SJSA1 (cell line): ENCODE results near the gene SLC16A2. TPM values are rescaled to one million over a fixed set of nuclear protein-coding genes. Genes with fewer than 3 reads are reported as not detected.
A peak's percentile ranks its signal among the peaks of the same experiment; 100 is the strongest.

Experiments used
- DNase-seq, 2 experiments: peaks; one replicate each; pipeline ENCODE4 v3.0.0-alpha.2; 2015 to 2020; ENCODE audit warnings: low spot score in 2 of 2, low read depth in 1 of 2
- H3K27ac ChIP-seq: fragments of 250-450 bp; sonication (Bioruptor Pico); 2 replicates; pipeline ENCODE4 v1.5.1; 2020; ENCODE audit warnings: mild to moderate bottlenecking, moderate library complexity
- H3K27me3 ChIP-seq: fragments of 250-450 bp; sonication (Bioruptor Pico); replicated peaks from 2 replicates; pipeline ENCODE4 v1.5.1; 2020; ENCODE audit warnings: mild to moderate bottlenecking, moderate library complexity
- H3K36me3 ChIP-seq: fragments of 250-450 bp; sonication (Bioruptor Pico); 2 replicates; pipeline ENCODE4 v1.5.1; 2020; ENCODE audit warnings: mild to moderate bottlenecking
- H3K4me1 ChIP-seq: fragments of 250-450 bp; sonication (Bioruptor Pico); replicated peaks from 2 replicates; pipeline ENCODE4 v1.6.1; 2021; ENCODE audit warnings: mild to moderate bottlenecking
- H3K4me3 ChIP-seq: fragments of 250-450 bp; sonication (Bioruptor Pico); 2 replicates; pipeline ENCODE4 v1.5.1; 2020; ENCODE audit warnings: mild to moderate bottlenecking
- H3K9me3 ChIP-seq: fragments of 250-450 bp; sonication (Bioruptor Pico); replicated peaks from 2 replicates; pipeline ENCODE4 v1.5.1; 2020; ENCODE audit warnings: mild to moderate bottlenecking
- total RNA-seq: library from RNA; depleted of rRNA; stranded (reverse); fragments of >200 nt; shearing (Covaris generic); gene quantifications from 2 replicates; pipeline ENCODE4 v1.2.3, GENCODE V29; 2014

SLC16A2 gene
- total RNA-seq, 1 experiment from 2014 or later, result 14.1 TPM

DNA sequence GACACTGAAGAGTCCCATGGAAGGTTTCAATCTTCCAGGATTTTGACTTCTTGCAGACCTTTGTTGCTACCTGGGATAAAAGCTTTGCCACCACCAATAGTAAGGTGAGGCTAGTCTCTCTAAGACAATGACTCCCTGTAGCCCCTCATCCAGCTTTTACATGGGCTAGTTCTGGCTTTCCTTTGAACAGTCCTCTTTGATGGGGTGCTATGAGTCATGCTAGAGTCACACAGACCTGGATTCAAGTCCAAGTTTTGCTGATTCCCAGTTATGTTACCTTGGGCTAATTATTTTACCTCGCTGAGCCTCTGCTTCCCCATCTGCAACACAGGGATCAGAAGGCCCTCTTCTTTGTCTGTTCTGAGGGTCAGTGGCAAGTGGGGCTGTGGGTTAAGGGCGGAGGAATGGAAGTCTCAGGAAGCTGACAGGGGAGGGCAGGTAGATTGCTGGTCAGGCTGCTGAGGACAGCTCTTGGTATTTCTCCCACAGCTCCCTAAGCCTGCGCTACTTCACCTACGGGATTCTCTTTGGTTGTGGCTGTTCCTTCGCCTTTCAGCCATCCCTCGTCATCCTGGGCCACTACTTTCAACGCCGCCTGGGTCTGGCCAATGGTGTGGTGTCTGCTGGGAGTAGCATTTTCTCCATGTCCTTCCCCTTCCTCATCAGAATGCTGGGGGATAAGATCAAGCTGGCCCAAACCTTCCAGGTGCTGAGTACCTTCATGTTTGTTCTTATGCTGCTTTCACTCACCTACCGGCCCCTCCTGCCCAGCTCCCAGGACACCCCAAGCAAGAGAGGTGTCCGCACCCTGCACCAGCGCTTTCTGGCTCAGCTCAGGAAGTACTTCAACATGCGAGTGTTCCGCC, 102.8 kb downstream of the SLC16A2 start:
- Histone ChIP-seq H3K36me3 (no peaks in the 10 kb centered on the region), H3K27me3 (no peaks in the 10 kb centered on the region), H3K4me3 (no peak overlapping the region), H3K27ac (no peak overlapping the region), H3K9me3 (no peaks in the 10 kb centered on the region), H3K4me1 (no peaks in the 10 kb centered on the region)
- no peak for DNase-seq

DNA sequence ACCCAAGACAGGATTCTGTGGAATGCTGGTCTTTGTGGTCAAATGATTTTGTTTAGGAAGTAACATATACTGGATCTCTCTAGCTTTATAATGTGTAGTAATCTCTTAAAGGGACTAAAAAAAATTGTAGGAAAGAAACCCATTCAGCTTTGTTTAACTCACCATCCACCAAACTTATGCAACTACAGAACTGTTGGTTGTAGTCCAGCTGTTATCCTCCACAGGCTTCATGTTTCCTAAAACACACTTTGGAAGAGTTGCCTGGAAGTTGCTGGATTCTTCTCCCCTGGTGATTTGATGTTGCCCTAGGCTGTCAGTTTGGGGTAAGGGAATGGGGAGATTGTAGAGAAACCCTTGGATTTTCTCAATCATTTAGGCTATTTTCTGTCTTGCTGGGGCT, 103.8 kb downstream of the SLC16A2 start:
- DNase-seq, result no peak
- Histone ChIP-seq H3K27ac (no peak overlapping the region), H3K4me1 (no peaks in the 10 kb centered on the region), H3K4me3 (no peak overlapping the region), H3K27me3 (no peaks in the 10 kb centered on the region), H3K9me3 (no peaks in the 10 kb centered on the region), H3K36me3 (no peaks in the 10 kb centered on the region)

DNA sequence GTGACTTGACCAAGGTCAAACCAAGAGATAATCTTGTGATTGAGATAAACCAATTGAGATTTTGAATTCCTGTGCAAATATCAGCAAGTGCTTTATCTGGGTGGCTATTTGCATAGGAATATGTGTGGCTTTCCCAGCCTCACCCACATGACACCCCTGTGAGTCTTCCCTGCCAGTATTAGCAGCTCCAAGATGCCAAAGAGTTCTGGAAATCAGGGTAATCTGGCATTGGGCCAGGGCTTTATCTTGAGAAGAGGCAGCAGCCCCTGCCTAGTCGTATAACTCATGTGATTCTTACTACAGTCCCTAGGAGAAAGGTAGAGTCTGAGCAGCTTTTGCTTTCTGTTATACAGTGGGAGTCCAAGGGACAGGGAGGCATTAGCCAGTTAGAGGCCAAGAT, 105.5 kb downstream of the SLC16A2 start:
- Histone ChIP-seq H3K36me3 (no peaks in the 10 kb centered on the region), H3K27me3 (no peaks in the 10 kb centered on the region), H3K27ac (no peak overlapping the region), H3K4me1 (no peaks in the 10 kb centered on the region), H3K9me3 (no peaks in the 10 kb centered on the region), H3K4me3 (no peak overlapping the region)
- no peak for DNase-seq

DNA sequence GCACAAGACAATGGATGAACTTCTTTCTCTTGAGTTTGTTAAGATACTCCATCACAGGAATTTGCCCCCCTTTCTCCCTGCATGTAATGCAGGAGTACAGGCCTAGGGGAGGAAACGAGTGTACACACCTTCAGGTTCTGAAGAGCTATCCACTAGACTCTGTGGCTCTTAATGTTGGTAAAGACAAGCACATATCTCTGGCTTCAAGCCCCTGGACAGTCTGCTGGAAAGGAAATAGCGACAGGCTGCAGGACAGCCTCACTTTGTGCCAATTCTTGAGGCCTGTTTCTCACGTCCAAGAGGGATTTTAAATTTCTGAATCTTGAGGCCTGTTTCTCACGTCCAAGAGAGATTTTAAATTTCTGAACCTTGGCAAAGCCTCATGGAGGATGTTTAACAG, 106.1 kb downstream of the SLC16A2 start:
- Histone ChIP-seq H3K27me3 (no peaks in the 10 kb centered on the region), H3K9me3 (no peaks in the 10 kb centered on the region), H3K27ac (no peak overlapping the region), H3K4me3 (no peak overlapping the region), H3K36me3 (no peaks in the 10 kb centered on the region), H3K4me1 (no peaks in the 10 kb centered on the region)
- no peak for DNase-seq

DNA sequence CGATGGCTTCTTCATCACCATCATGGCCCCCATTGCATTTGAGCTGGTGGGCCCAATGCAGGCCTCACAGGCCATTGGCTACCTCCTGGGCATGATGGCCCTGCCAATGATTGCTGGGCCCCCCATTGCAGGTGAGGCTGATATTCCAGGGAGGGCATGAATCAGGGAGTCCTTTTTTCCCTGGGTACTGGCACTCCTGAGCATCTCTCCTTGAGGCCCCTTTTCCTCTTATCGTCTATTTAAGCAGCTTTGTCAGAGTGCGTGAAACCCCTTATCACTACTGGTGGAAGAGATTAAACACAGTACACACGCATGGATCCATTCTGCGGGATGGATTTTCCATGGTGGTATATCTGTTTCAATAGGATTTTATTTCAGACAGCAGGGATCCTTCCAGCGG, 108.0 kb downstream of the SLC16A2 start:
- H3K27me3 ChIP-seq, result no peaks in the 10 kb centered on the region
- no peaks in the 10 kb centered on the region for H3K36me3 ChIP-seq
- DNase-seq, result no peak
- no peak overlapping the region for H3K4me3 ChIP-seq
- H3K27ac ChIP-seq, result no peak overlapping the region
- H3K4me1 ChIP-seq, result peaks cover 16% of the 10 kb centered on the region
- H3K9me3 ChIP-seq, result no peaks in the 10 kb centered on the region

DNA sequence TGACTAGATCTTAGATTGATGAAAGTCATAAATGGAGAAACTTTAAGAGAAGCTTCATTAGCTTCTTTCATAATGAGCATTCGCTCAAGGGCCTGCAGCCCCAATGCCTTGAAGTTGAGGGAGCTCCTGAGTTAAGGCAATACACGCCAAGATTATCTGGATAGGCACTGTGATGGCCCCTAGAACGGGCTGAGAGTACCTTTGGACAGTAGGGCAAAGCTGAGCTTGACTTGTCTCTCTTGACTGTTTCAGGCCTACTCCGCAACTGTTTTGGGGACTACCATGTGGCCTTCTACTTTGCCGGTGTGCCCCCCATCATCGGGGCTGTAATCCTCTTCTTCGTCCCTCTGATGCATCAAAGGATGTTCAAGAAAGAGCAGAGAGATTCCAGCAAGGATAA, 109.8 kb downstream of the SLC16A2 start:
- H3K9me3 ChIP-seq, result no peaks in the 10 kb centered on the region
- no peaks in the 10 kb centered on the region for H3K36me3 ChIP-seq
- H3K4me3 ChIP-seq, result no peak overlapping the region
- no peaks in the 10 kb centered on the region for H3K27me3 ChIP-seq
- no peak overlapping the region for H3K27ac ChIP-seq
- H3K4me1 ChIP-seq, result peaks cover 33% of the 10 kb centered on the region
- DNase-seq, result no peak

DNA sequence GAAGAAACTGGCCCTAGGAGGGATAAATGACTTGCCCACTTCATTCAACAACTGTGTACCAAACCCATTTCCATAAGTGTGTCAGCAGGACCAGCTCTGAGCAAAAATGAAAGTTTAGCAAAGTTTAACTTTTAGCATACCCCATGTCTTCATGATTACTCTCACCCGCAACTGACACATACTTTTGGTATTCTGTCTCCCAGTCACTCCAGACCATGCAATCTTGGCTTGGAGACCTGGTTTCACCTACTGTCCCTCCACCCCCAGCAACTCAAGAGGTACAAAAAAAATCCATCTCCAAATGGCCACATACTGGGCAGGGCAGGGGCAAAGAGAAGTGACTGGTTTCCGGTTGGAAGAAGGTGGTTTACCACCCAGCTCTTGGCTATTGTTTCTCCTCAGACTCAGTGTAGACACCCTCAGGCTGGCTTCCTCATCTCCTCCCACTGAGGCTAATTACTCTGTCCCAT, 113.3 kb downstream of the SLC16A2 start:
- DNase-seq, result peak; percentile 83 to 87
- no peaks in the 10 kb centered on the region for H3K36me3 ChIP-seq
- no peaks in the 10 kb centered on the region for H3K9me3 ChIP-seq
- H3K4me1 ChIP-seq, result peaks cover 43% of the 10 kb centered on the region
- peak overlapping the region; percentile 90 for H3K27ac ChIP-seq
- no peaks in the 10 kb centered on the region for H3K27me3 ChIP-seq
- H3K4me3 ChIP-seq, result no peak overlapping the region

DNA sequence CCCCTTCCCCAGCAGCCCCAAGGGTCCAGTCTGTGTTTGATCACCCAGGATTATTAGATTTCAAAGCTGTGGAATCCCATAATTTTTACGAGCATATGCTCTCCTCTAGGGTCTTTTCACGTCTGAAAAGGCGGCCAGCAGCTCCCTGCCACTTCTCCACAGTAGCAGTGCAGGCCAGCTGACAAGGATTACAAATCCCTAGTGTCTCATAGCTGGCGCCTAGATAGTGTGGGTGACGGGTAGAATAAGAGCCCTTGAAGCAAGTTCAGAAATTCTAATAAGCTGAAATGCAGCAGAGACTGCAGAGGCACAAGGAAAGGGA, 113.8 kb downstream of the SLC16A2 start:
- H3K36me3 ChIP-seq, result no peaks in the 10 kb centered on the region
- peak overlapping the region; percentile 90 for H3K27ac ChIP-seq
- peaks cover 43% of the 10 kb centered on the region for H3K4me1 ChIP-seq
- DNase-seq, result peak; percentile 45 to 60
- peak overlapping the region; percentile 39 for H3K4me3 ChIP-seq
- no peaks in the 10 kb centered on the region for H3K9me3 ChIP-seq
- H3K27me3 ChIP-seq, result no peaks in the 10 kb centered on the region

DNA sequence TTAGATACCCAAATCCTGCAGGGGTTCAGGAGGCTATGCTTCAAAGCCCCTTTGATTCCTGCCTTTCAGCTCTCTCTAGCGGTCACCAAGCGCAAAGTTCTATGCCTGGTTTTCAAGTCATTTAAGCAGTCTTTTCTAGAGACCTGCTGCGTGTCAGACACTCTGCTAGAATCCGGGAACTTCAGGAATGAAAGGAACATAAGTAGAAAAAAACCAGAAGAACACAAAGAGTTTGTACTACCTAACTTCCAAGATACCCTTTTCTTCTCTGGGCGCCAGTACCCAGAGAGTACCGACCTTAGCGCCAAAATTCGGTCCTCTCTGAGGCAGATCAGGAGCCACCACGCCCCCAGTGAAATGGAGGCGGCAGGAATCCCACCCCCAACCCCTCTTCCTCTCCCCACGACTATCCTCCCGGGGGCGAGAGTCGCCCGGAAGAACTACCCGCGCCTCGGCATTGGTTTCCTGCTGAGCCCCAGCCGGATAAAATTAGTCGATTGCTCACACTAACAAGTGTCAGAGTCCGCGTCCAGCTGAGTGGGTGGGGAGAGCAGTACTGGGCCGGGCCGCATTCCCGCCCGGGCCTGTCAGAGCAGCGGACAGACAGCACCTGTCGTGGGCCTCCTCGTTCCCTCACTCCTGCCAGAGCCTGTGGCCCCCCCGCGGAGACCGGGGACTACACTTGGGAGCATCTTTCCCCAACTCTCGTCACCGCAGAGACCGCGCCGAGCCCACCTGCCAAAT, 114.3 kb downstream of the SLC16A2 start:
- peak in 1 of 2 experiments; percentile 63 for DNase-seq
- H3K4me1 ChIP-seq, result peaks cover 43% of the 10 kb centered on the region
- peak overlapping the region; percentile 90 for H3K27ac ChIP-seq
- no peaks in the 10 kb centered on the region for H3K27me3 ChIP-seq
- no peaks in the 10 kb centered on the region for H3K36me3 ChIP-seq
- H3K4me3 ChIP-seq, result peak overlapping the region; percentile 39
- H3K9me3 ChIP-seq, result no peaks in the 10 kb centered on the region

DNA sequence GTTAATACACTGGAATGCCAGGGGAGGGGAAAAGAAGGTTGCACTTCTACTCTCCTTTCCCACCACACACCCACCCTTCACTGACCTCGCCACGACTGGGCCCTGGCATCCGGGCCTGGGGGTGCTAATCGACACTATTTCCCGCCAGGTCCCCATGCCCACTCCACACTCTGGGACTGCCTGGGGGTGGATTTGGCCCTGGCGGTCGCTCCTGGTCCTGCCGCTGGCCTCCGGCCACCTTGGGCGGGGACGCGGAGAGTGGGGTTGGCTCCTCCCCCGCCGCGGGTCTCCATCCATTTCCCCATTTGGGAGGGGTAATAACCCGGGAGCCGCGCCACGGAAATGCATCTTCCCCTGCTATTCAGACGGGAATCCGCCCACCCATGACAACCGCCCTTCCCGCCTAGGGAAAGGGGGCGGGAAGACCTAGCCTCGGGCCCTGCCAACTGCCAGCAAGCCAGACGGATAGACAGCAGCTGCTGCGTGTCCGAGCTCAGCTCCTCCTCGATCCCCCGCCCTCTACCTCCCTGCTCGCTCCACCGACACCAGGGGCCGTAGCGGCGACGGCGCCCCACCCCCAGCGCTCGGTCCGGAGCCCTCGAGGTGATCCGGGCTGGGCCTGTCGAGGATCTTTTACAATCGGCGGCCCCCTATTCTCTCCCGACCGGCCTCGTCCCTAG, 115.0 kb downstream of the SLC16A2 start:
- peak overlapping the region; percentile 90 for H3K27ac ChIP-seq
- no peaks in the 10 kb centered on the region for H3K36me3 ChIP-seq
- peak; percentile 93 to 94 for DNase-seq
- H3K9me3 ChIP-seq, result no peaks in the 10 kb centered on the region
- H3K4me3 ChIP-seq, result peak overlapping the region; percentile 39
- H3K4me1 ChIP-seq, result peaks cover 43% of the 10 kb centered on the region
- no peaks in the 10 kb centered on the region for H3K27me3 ChIP-seq

DNA sequence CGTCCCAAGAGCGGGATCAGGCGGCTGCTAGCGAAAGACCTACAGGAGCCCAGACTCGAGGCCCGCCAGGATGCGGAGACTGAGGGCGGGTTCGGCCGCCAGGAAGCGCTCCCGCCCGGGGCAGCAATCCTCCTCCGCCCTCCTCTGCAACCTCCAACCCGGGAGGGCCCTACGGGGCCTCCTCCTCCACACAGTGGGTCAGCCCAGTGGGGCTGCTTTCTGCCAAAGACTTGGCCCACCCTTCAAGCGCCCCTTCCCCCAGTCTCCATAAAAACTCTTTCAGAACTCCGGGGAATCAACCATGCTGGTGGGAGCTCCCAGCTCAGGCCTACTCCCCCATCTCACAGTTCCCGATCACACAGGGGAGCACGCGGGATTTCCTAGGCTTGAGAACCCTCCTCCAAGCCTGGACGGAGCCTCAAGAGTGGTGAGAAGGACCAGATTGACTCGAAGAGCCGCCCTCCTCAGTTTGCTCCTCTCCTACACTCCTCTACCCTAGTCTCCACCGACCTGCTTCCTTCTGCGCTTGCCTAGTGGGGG, 115.6 kb downstream of the SLC16A2 start:
- Histone ChIP-seq H3K36me3 (no peaks in the 10 kb centered on the region), H3K9me3 (no peaks in the 10 kb centered on the region), H3K4me3 (peak overlapping the region; percentile 39), H3K27ac (peak overlapping the region; percentile 90), H3K4me1 (peaks cover 43% of the 10 kb centered on the region), H3K27me3 (no peaks in the 10 kb centered on the region)
- no peak for DNase-seq

DNA sequence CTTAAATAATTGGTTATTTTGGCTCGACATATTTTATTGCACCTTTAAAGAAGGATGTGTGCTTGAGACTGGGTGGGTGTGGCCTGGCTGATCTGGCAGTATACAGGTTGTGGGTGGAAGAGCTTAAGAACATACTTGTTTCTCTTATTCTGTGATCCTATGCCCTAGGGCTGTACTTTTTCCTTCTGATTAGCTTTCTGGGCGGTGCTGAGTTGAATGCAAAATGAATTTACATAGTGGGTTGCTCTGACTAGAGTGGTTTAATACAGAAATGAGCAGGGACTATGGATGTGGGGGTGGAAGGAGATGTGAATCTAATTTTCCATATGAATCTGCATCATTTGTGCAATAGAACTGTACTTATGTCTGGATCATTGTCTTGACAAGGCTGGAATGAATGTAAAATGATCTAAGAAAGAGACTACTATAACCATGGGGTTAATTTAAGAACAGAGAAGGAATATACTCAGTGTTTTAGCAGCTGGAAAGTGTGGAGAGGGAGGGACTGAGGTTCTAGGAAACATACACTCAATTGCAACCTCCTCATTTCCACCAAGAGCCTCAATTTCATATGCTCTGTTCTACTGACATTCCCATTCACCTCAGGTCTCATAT, 119.4 kb downstream of the SLC16A2 start:
- H3K36me3 ChIP-seq, result no peaks in the 10 kb centered on the region
- H3K27me3 ChIP-seq, result no peaks in the 10 kb centered on the region
- peaks cover 13% of the 10 kb centered on the region for H3K4me1 ChIP-seq
- DNase-seq, result no peak
- no peaks in the 10 kb centered on the region for H3K9me3 ChIP-seq
- H3K4me3 ChIP-seq, result no peak overlapping the region
- H3K27ac ChIP-seq, result no peak overlapping the region

DNA sequence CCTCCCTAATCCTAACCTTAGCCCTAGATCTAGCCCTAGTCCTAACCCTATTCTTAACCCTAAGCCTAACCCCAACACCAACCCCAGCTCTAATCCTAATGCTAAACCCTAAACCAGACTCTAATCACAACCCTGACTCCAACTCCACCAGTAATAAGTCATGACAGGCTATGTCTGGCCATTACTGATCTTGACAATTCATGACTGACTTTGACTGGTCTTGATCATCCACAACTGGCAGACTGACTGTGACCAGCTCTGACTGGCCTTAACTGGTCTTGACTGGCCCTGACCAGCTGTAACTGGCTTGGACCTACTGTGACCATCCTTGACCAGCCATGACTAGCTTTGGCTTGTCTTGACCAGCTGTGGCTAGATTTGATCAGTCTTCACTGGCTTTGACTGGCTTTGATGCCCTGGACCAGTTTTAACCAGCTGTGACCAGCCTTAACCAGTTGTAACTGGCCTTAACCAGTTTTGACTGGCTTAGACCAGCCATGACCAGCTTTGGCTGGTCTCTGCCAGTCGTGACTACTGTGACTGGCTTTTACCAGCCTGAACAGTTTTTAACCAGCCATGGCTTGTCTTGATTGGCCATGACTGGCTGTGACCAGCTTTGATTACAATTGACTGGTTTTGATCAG, 124.7 kb downstream of the SLC16A2 start:
- Histone ChIP-seq H3K27ac (no peak overlapping the region), H3K27me3 (no peaks in the 10 kb centered on the region), H3K9me3 (no peaks in the 10 kb centered on the region), H3K4me1 (0 out of 2 replicates have a peak, but pooled peaks cover 3% of the 10 kb centered on the region), H3K4me3 (no peak overlapping the region), H3K36me3 (no peaks in the 10 kb centered on the region)
- no peak for DNase-seq
